ENCODE results near the gene DMD. TPM values are rescaled to one million over a fixed set of nuclear protein-coding genes. Genes with fewer than 3 reads are reported as not detected.

DMD gene
- total RNA-seq, 2 experiments from 2014 or later, result 0.14 to 0.37 TPM

GRCh38 chrX:32483534-32484136, 727.7 kb downstream of the DMD start:
- Mint-ChIP-seq H3K4me3 (no peak overlapping the region), H3K36me3 (ENCODE audit: low read depth) (no peaks in the 10 kb centered on the region), H3K27me3 (ENCODE audit: low read depth) (no peaks in the 10 kb centered on the region), H3K27ac (no peak overlapping the region), H3K9me3 (no peaks in the 10 kb centered on the region), H3K4me1 (ENCODE audit: low read depth) (no peaks in the 10 kb centered on the region)
- no peak for DNase-seq
- CTCF ChIA-PET, result interaction anchor here (1.7 kb wide), 1 partner anchor 14 kb away, joined by 3 read pairs; no protein-coding TSS in a partner anchor
- intact Hi-C loops (cut with micrococcal nuclease), result loop anchor here (1.0 kb wide), 1 partner anchor 47 kb away; no protein-coding TSS in a partner anchor

- no peak overlapping the region for H3K27ac Mint-ChIP-seq
- H3K36me3 Mint-ChIP-seq (ENCODE audit: low read depth), result no peaks in the 10 kb centered on the region
- H3K9me3 Mint-ChIP-seq, result no peaks in the 10 kb centered on the region
- no peak overlapping the region for H3K4me3 Mint-ChIP-seq
- H3K27me3 Mint-ChIP-seq (ENCODE audit: low read depth), result no peaks in the 10 kb centered on the region
- no peaks in the 10 kb centered on the region for H3K4me1 Mint-ChIP-seq (ENCODE audit: low read depth)
- intact Hi-C loops (cut with micrococcal nuclease), result no loop called here
- no peak for DNase-seq
- CTCF ChIA-PET, result no interaction called here
These were observed 731.3 kb downstream of the DMD start for GRCh38 chrX:32480019-32480418.

- Mint-ChIP-seq H3K4me1 (ENCODE audit: low read depth) (no peaks in the 10 kb centered on the region), H3K4me3 (no peak overlapping the region), H3K27me3 (ENCODE audit: low read depth) (no peaks in the 10 kb centered on the region), H3K9me3 (no peaks in the 10 kb centered on the region), H3K36me3 (ENCODE audit: low read depth) (no peaks in the 10 kb centered on the region), H3K27ac (no peak overlapping the region)
- CTCF ChIA-PET, result no interaction called here
- intact Hi-C loops (cut with micrococcal nuclease), result no loop called here
- DNase-seq, result no peak
These were observed 739.0 kb downstream of the DMD start for GRCh38 chrX:32472364-32472763.

GRCh38 chrX:32455704-32456103, 755.6 kb downstream of the DMD start:
- CTCF ChIA-PET, result no interaction called here
- Mint-ChIP-seq H3K4me1 (ENCODE audit: low read depth) (peaks cover 3% of the 10 kb centered on the region), H3K4me3 (no peak overlapping the region), H3K27ac (no peak overlapping the region), H3K36me3 (ENCODE audit: low read depth) (no peaks in the 10 kb centered on the region), H3K27me3 (ENCODE audit: low read depth) (no peaks in the 10 kb centered on the region), H3K9me3 (no peaks in the 10 kb centered on the region)
- intact Hi-C loops (cut with micrococcal nuclease), result no loop called here
- DNase-seq, result no peak

- H3K9me3 Mint-ChIP-seq, result no peaks in the 10 kb centered on the region
- DNase-seq, result no peak
- CTCF ChIA-PET, result no interaction called here
- H3K4me3 Mint-ChIP-seq, result no peak overlapping the region
- no peaks in the 10 kb centered on the region for H3K27me3 Mint-ChIP-seq (ENCODE audit: low read depth)
- peaks cover 9% of the 10 kb centered on the region for H3K4me1 Mint-ChIP-seq (ENCODE audit: low read depth)
- intact Hi-C loops (cut with micrococcal nuclease), result no loop called here
- H3K27ac Mint-ChIP-seq, result peak overlapping the region; percentile 37
- no peaks in the 10 kb centered on the region for H3K36me3 Mint-ChIP-seq (ENCODE audit: low read depth)
These were observed 759.2 kb downstream of the DMD start for GRCh38 chrX:32451954-32452695.

GRCh38 chrX:32448945-32449344, 762.4 kb downstream of the DMD start:
- Mint-ChIP-seq H3K27me3 (ENCODE audit: low read depth) (no peaks in the 10 kb centered on the region), H3K4me1 (ENCODE audit: low read depth) (peaks cover 19% of the 10 kb centered on the region), H3K27ac (no peak overlapping the region), H3K9me3 (no peaks in the 10 kb centered on the region), H3K4me3 (no peak overlapping the region), H3K36me3 (ENCODE audit: low read depth) (no peaks in the 10 kb centered on the region)
- CTCF ChIA-PET, result interaction anchor here (0.7 kb wide), 1 partner anchor 12 kb away, joined by 3 read pairs; no protein-coding TSS in a partner anchor
- intact Hi-C loops (cut with micrococcal nuclease), result no loop called here
- DNase-seq, result no peak

GRCh38 chrX:32448320-32448719, 763.0 kb downstream of the DMD start:
- Mint-ChIP-seq H3K4me3 (no peak overlapping the region), H3K9me3 (no peaks in the 10 kb centered on the region), H3K4me1 (ENCODE audit: low read depth) (peaks cover 21% of the 10 kb centered on the region), H3K27ac (peak overlapping the region; percentile 13), H3K36me3 (ENCODE audit: low read depth) (no peaks in the 10 kb centered on the region), H3K27me3 (ENCODE audit: low read depth) (no peaks in the 10 kb centered on the region)
- intact Hi-C loops (cut with micrococcal nuclease), result no loop called here
- CTCF ChIA-PET, result no interaction called here
- peak; percentile 7 for DNase-seq

- Mint-ChIP-seq H3K36me3 (ENCODE audit: low read depth) (no peaks in the 10 kb centered on the region), H3K9me3 (no peaks in the 10 kb centered on the region), H3K27ac (no peak overlapping the region), H3K4me1 (ENCODE audit: low read depth) (peaks cover 21% of the 10 kb centered on the region), H3K4me3 (no peak overlapping the region), H3K27me3 (ENCODE audit: low read depth) (no peaks in the 10 kb centered on the region)
- intact Hi-C loops (cut with micrococcal nuclease), result no loop called here
- CTCF ChIA-PET, result no interaction called here
- DNase-seq, result no peak
These were observed 763.7 kb downstream of the DMD start for GRCh38 chrX:32447640-32448039.

GRCh38 chrX:32443841-32444240, 767.5 kb downstream of the DMD start:
- Mint-ChIP-seq H3K27me3 (ENCODE audit: low read depth) (no peaks in the 10 kb centered on the region), H3K4me1 (ENCODE audit: low read depth) (peaks cover 12% of the 10 kb centered on the region), H3K4me3 (no peak overlapping the region), H3K27ac (no peak overlapping the region), H3K36me3 (ENCODE audit: low read depth) (no peaks in the 10 kb centered on the region), H3K9me3 (no peaks in the 10 kb centered on the region)
- CTCF ChIA-PET, result interaction anchor here (0.5 kb wide), 1 partner anchor 337 kb away, joined by 3 read pairs; no protein-coding TSS in a partner anchor
- intact Hi-C loops (cut with micrococcal nuclease), result no loop called here
- DNase-seq, result no peak

- H3K36me3 Mint-ChIP-seq (ENCODE audit: low read depth), result no peaks in the 10 kb centered on the region
- no peak overlapping the region for H3K27ac Mint-ChIP-seq
- no peaks in the 10 kb centered on the region for H3K27me3 Mint-ChIP-seq (ENCODE audit: low read depth)
- H3K4me3 Mint-ChIP-seq, result no peak overlapping the region
- intact Hi-C loops (cut with micrococcal nuclease), result no loop called here
- DNase-seq, result no peak
- no peaks in the 10 kb centered on the region for H3K9me3 Mint-ChIP-seq
- CTCF ChIA-PET, result no interaction called here
- no peaks in the 10 kb centered on the region for H3K4me1 Mint-ChIP-seq (ENCODE audit: low read depth)
These were observed 790.1 kb downstream of the DMD start for GRCh38 chrX:32421266-32421665.

GRCh38 chrX:32408389-32408788, 803.0 kb downstream of the DMD start:
- intact Hi-C loops (cut with micrococcal nuclease), result loop anchor here (5.0 kb wide), 1 partner anchor 264 kb away; no protein-coding TSS in a partner anchor
- Mint-ChIP-seq H3K27ac (no peak overlapping the region), H3K4me3 (no peak overlapping the region), H3K36me3 (ENCODE audit: low read depth) (no peaks in the 10 kb centered on the region), H3K9me3 (no peaks in the 10 kb centered on the region), H3K4me1 (ENCODE audit: low read depth) (no peaks in the 10 kb centered on the region), H3K27me3 (ENCODE audit: low read depth) (no peaks in the 10 kb centered on the region)
- CTCF ChIA-PET, result no interaction called here
- DNase-seq, result peak; percentile 15

- intact Hi-C loops (cut with micrococcal nuclease), result no loop called here
- CTCF ChIA-PET, result no interaction called here
- Mint-ChIP-seq H3K4me1 (ENCODE audit: low read depth) (no peaks in the 10 kb centered on the region), H3K4me3 (no peak overlapping the region), H3K27me3 (ENCODE audit: low read depth) (no peaks in the 10 kb centered on the region), H3K36me3 (ENCODE audit: low read depth) (no peaks in the 10 kb centered on the region), H3K9me3 (no peaks in the 10 kb centered on the region), H3K27ac (no peak overlapping the region)
- no peak for DNase-seq
These were observed 813.7 kb downstream of the DMD start for GRCh38 chrX:32397562-32398216.

GRCh38 chrX:32395878-32396277, 815.5 kb downstream of the DMD start:
- no peaks in the 10 kb centered on the region for H3K4me1 Mint-ChIP-seq (ENCODE audit: low read depth)
- H3K36me3 Mint-ChIP-seq (ENCODE audit: low read depth), result no peaks in the 10 kb centered on the region
- CTCF ChIA-PET, result no interaction called here
- intact Hi-C loops (cut with micrococcal nuclease), result no loop called here
- H3K9me3 Mint-ChIP-seq, result no peaks in the 10 kb centered on the region
- no peak for DNase-seq
- no peak overlapping the region for H3K4me3 Mint-ChIP-seq
- H3K27ac Mint-ChIP-seq, result no peak overlapping the region
- no peaks in the 10 kb centered on the region for H3K27me3 Mint-ChIP-seq (ENCODE audit: low read depth)
